GM18507 (cell line): ENCODE data around the gene CADM4.
A peak's percentile ranks its signal among the peaks of the same experiment; 100 is the strongest.
"Not testable (repeated sequence)": the region's sequence is repeated elsewhere in the genome, so short reads cannot be mapped to it uniquely, and the experiment has no call there.

Experiments used
- DNase-seq: peaks from one replicate; pipeline ENCODE4 v3.0.0; 2011; ENCODE audit warnings: low read depth; ENCODE audit not compliant: insufficient read length; ENCODE audit errors: extremely low spot score
- FAIRE-seq: peaks from 2 replicates; lab custom pipeline; 2011; peaks lifted over from hg19 to GRCh38; lab: Jason Lieb, UNC

Gene CADM4

GRCh38 chr19:43616306-43616705, 23.3 kb downstream of the CADM4 start:
- DNase-seq (no peak), FAIRE-seq (no peak)

GRCh38 chr19:43612374-43612773, 27.3 kb downstream of the CADM4 start:
- FAIRE-seq: no peak
- no peak for DNase-seq

- no peak for FAIRE-seq
- no peak for DNase-seq
Measured at GRCh38 chr19:43611788-43612187, 27.9 kb downstream of the CADM4 start, which contains the start of gene SRRM5. TSS of gene SRRM5 (plus strand) at chr19:43612088. CDS start at chr19:43612122, 34 bp downstream.

GRCh38 chr19:43610493-43610892, 29.2 kb downstream of the CADM4 start:
- DNase-seq: no peak
- no peak for FAIRE-seq

GRCh38 chr19:43609872-43610271, 29.8 kb downstream of the CADM4 start:
- DNase-seq: no peak
- no peak for FAIRE-seq

DNA sequence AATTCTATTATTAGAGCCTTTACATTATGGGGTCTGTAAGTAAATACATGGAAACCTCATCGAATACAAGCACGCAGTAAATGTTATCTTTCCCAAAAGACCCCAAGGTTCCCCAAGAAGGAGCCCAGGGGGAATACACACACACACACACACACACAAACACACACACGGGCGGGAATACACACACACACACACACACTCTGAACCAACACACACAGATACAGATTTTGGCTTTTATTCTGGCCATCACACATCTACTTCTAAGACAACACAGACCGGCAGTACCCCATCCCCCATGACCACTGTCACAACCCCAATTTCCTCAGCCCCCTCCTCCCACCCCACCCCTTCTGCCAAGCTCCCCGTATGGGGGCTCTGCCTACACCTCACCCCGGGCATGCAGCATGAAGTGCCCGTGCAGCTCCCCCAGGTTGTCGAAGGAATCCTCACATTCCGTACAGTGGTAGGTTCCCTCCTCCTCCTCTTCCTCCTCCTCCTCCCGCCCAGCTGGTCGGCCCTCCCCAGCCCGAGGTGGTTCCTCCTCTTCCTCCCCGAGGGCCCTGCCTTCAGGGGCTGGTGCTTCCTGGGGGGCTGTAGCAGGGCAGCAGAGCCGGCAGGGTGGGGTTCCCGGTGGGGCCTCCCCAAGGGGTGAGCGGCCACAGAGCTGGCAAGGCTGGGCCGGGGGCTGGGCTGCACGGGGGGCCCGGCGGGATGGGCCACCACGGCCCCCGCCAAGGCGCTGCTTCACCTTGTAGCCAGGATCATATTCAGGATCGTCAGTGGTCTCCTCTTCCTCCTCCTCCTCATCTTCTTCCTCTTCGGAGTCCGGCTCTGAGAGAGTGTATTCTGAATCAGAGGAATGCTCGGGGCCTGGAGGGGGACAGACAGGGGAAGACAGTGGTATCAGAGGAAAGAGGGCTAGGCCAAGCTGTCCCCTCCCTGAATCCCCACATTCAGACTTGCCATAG, 32.1 kb downstream of the CADM4 start:
- FAIRE-seq (no peak), DNase-seq (no peak)

GRCh38 chr19:43606569-43607229, 33.0 kb downstream of the CADM4 start:
- DNase-seq: no peak

DNA sequence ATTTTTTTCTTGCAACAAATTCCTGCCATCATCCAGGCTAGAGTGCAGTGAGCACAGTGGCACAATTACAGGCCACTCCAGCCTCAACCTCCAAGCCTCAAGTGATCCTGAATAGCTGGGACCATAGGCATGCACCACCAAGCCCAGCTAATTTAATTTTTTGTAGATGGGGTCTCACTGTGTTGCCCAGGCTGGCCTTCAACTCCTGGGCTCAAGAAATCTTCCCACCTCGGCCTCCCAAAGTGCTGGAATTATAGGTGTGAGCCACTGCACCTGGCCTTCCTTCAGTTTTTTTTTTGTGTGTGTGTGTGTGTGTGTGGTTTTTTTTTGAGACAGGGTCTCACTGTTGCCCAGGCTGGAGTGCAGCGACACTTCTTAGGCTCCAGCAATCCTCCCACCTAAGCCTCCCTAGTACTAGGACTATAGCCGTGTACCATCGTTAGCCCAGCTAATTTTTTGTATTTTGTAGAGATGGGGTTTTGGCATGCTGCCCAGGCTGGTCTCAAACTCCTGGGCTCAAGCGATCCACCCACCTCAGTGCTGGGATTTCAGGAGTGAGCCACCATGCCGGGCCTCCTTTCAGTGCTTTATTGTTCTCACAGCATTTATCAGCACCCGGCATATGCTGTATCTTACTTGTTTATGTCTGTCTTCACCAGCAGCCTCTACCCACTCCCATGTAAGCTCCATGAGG, 33.6 kb downstream of the CADM4 start:
- FAIRE-seq (no peak), DNase-seq (no peak)

More at GRCh38 chr19:43606569-43607229, 33.0 kb downstream of the CADM4 start:
- no peak for FAIRE-seq

GRCh38 chr19:43600326-43600725, 39.3 kb downstream of the CADM4 start:
- not testable (repeated sequence) for FAIRE-seq, DNase-seq

DNA sequence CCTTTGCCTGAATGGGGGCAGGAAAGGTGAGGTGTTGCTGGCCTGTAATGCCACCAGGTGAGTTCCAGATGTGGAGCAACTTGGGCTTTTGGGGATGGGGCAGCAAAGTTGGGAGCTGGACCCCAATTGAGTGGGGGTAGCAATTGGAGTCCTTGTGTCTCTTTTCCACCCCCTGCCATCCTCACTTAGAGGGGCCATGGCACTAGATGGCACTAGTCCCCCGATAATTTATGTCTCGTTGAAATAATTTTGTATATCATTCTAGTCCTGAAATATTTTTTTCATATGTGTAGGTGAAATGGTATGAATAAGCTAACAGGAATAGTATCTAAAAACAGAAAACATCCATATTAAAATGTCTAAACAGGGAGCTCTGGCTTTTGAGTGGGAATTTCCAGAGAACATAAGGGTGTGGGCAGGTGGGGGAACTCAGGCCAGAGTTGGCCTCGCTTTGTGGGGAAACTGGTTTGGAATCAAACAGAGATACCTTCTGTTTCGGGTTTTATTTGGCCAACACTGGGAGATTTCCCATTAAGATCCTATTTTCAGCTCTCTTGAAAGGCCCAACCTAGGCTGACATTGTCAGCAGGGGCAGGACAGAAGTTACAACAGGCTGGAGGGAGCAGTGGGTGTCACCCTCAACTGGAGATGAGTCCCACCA, 39.9 kb downstream of the CADM4 start:
- DNase-seq (no peak), FAIRE-seq (no peak)

GRCh38 chr19:43598445-43599240, 41.0 kb downstream of the CADM4 start:
- FAIRE-seq (no peak), DNase-seq (no peak)

DNA sequence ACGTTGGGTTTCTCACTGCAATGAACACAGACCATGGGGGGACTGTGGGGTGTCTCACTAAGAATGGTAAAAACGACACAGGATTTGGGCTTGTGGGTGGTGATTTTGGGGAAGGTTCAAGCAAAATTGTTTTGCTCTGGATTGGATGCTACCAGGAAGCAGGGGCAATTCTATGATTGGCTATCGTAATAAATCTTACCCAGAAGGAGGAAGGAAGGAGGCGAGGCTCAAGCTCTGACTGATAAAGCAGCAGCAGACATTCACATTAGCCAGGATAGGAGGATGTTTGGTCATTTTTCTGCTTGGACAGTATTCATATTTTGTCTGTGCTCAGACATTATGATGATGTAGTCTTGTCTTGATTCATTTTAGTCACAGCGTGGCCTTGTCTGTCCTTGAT, 41.8 kb downstream of the CADM4 start:
- DNase-seq (no peak), FAIRE-seq (no peak)

- no peak for FAIRE-seq
- no peak for DNase-seq
Measured at GRCh38 chr19:43596842-43597461, 42.7 kb downstream of the CADM4 start.

DNA sequence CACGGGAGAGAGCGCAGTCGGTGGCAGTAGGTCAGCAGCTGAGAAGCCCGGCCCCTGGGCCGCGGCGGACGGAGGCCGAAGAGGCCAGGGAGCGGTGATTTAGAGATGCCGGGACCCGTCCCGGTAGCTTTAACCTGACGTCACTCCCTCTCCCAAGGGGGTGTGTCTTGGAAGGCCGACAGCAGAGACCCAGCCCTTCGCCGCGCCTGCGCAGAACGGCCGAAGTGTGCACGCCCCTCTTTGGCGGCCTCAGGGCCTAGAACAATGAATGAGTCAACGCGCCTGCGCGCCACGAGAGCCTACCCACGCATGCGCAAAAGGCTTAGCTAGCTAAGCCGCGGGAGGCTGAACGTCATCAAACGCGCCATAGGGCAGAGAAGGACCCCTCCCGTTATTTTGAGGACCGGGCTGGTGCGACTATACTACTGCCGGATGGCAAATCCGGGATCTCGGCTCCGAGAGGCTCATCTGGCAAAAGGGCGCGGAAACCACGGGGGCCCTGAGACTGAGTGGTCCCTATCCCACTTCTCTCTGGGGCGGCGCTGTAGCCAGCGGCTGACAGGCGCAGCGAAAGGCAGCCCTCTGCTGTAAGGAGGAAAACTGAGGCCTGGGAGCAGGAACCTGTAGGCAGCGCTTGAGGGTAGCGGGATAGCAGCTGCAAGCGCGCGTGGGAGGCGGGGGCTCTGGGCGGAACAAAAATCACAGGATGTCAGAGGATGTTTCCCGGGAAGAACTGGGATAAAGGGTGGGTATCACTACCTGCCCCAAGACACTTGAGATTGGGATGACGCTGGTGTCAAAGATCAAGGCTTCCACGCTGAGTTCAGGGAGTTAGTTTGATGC, 43.4 kb downstream of the CADM4 start, which contains the start of the genes IRGQ and ZNF576:
IRGQ (minus strand) TSS at position 136 of the 843 bp plus-strand sequence. CDS start 796 bp downstream, outside the sequence.
ZNF576 (plus strand) TSS at position 597 of the 843 bp plus-strand sequence. CDS start 514 bp downstream, outside the sequence.
- FAIRE-seq (peak; percentile 100), DNase-seq (peak; percentile 92)

GRCh38 chr19:43595605-43595998, 44.0 kb downstream of the CADM4 start:
- FAIRE-seq: no peak
- DNase-seq: no peak

GRCh38 chr19:43594710-43595604, 44.7 kb downstream of the CADM4 start:
- FAIRE-seq (peak; percentile 73), DNase-seq (no peak)
